Stimulated activated CD4-positive, alpha-beta T cell treated with anti-CD3 and anti-CD28 coated beads, Interleukin-2, amount 100 ng/mL, for 4 hours (primary cell): ENCODE data around the gene ETS2.

Experiments used
- DNase-seq: peaks from one replicate; pipeline ENCODE4 v3.0.0-alpha.2; 2020; ENCODE audit warnings: low read depth

Gene ETS2

DNA sequence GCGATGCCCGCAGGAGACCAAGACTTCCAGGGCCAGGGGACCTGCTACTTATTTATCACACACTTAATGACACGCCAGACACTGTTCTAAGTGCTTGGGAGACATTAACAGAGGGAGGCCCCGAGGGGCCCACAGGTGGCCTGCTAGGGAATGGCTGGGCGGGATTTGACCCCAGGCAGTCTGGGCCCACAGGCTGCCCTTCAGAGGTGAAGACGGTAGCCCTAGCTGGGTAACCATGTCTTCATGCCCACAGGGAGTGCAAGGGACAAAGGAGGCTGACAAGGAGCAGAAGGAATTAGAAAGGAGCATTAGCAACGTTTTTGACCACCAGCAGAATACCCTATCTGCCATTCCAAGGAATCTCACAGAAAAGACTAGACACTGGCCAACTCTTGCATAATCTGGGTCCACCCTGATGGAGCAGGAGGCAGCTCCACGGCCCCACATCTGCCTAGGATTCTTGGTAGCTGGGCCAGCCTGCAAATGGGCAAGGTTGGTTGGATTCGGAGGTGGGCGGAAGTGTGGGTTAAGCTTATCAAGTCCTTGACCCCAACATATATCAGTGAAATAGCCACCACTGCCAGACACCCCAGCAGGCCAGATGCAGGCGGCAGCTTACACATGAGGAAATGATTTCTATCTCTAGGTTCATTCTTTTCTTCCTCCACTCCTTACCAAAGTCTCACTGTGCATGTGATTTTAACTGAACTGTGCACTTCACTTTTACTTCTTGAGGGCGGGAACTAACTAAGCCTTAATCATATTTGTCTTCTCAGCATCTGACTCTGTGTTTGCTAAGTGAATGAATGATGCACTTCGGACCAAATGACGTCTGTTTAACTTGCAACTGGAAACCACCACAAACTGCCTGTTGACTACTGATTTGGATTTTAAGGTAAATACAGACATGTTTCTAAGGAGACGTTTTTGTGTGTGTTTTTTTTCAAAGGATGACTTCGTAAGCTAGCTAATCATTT lies 3.4 kb upstream of the ETS2 start:
- no peak for DNase-seq

DNA sequence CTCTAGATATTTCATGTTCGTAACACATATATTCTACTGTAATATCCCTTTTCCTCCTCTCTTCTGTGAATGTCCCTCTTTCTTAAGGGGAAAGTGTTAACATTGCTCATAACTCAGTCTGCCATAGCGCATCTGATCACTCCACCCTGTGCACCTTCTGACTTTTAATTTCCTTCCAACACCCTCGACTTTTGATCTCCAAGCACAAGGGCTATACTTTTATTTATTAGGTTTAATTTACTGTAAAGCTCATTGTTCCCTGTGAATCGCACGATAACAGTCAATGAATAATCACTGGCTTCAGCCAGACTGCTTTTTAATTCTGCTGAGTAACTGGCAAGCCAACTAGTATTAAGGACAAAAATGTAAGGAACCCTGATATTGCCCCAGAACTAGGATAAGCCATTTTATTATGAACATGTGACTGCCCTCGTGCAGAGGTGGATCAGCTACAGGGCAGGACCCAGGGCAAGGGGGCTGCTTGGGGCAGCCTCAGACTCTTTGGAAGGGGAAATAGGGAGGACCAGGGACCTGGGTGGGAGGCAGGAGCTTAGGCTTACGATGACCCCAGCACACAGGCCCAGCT lies 2.6 kb upstream of the ETS2 start:
- no peak for DNase-seq

DNA sequence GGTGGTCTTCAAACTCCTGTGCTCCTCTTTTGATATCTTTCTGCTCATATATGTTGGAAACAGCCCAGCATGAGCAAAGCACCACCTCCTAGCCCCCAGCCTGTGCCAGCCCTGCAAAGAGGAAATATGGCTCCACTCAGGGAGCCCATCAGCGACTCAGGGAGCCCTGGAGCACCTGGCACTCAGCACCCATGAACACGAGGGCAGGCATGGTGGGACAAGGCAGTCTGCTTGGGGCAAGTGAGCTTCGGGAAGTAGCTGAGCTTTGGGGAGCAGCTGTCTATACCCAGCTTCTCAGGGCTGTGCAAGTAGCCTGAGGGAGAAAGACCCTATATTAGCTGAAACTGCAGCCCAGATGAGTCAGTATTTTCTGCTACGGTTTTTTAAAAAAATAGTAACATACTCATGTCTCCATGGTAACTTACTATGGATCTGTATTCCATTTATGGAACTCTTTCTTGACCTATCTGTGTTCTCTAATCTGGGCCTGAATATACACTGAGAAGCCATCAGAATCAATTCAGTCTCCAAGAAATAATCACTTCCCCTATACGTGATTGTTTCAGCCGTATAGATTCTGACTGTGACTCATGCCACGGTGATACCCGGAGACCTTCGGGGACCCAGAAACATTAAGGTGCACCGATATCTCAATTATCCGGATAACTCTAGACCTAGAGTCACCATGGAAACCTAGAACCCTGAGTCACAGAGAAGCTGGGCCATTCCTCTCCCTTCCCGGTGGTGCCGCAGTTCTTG lies 1.5 kb upstream of the ETS2 start:
- no peak for DNase-seq

DNA sequence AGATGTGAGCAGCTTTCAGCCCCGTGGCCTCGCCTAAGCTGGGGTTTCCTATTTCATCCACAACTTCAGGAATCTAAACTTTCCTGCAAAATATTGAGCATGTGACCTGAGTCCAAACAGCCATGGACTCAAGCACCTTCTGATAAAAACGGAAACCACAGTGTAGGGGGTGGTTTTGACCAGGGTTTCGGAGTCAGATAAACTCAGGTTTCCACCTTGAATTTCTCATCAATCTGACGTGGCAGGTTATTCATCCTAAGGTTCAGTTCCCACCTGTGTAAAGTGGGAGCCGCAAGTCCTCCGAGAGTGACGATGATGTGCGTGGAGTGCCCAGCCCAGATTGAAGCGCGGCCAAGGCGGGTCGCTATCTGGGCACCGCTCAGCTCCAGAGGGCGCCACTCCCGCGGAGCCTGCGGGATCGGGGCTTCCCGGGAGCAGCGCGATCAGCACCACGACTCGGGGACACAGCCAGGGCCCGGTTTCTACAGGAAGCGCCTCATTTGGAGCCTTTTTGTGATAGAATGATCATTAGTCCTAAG lies 871 bp upstream of the ETS2 start:
- DNase-seq = no peak

DNA sequence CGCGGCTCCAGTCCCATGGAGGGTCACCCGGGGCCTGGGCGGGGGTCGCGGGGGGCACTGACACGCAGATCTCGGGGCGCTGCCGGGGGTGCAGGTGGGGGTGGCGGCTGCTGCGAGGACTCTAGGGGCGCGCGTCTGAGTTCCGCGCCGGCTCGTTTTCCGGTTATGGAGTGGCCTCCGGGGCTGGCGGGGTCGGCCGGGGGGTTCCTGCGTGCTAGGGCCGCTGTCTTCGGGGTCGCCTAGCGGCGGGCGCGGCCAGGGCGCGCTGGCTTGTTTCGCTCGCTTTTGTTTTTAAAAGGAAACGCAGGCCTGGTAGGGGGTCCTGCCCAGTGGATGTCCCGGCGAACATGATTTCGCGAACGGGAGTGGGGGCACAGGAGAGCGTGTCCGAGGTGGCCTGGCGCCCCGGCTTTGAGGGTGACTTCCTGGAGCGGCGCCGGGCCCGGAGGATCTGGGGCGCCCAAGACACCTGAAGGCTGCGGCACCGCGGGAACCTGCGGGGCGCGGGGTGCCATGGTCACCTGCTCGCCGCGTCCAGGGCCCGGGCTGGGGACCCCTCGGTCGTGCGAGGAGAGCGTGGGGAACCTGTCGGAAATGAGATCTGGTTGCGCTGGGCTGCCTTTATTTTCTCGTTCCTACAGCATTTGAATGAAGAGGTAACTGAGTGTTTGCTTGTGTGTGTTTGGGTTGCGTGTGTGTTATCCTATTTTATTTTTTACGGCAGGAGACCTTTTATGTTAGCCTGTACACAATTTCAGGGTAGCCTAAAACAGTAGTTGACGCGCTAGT lies 618 bp downstream of the ETS2 start:
- no peak for DNase-seq

DNA sequence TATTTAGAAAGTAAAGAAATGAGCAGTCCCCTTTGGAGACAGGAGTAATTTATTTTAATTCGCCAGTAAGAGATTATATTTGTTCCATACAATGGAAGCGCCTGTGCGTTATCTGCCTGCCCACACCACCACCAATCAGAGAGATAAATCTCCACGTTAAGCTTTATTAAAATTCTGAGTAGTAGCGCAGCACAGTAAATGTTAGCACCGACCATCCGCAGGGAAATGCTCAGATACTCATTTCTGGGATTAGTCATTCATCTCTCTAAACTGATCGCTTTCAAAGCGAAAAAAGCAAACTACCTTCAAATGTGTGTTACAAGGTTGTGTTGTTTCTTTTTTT lies 1.2 kb downstream of the ETS2 start:
- no peak for DNase-seq

DNA sequence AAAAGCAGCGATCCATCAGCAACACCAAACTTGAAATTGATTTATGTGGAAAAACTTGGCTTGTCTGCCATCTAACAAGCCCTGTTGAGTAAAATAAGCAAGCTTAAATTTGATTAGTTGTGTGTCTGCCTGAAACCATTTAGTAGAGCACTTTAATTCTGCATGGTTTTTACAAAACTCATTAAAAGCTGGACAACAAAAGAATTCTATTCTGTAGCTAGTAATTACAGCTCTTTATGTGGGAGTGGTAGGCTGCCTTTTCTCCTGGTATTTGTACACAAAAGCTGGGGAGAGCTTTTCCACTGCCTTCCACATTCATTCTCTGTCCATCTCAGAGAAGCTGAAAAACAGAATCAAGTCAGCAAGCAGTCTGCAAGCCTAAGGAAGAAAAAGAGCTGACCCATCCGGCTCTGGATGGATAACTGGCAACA lies 1.7 kb downstream of the ETS2 start:
- DNase-seq = no peak

DNA sequence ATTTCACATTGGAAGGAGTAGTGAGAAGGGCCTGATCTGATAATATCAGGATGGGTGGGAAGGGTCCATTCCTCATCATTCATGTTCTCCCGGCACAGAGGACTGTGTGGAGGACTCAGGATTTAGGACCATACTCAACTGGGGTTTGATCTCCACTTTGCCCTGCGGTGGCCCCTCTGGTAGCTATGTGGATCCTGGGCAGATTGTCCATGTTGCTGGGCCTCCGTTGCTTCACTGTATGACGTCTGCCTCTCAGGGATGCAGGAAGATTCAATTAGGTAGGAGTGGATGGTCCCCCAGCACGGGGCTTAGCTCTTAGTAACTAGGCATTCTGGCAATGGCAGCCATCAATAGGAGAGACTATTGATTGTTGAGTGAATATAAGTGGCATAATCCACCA lies 2.3 kb downstream of the ETS2 start:
- no peak for DNase-seq

DNA sequence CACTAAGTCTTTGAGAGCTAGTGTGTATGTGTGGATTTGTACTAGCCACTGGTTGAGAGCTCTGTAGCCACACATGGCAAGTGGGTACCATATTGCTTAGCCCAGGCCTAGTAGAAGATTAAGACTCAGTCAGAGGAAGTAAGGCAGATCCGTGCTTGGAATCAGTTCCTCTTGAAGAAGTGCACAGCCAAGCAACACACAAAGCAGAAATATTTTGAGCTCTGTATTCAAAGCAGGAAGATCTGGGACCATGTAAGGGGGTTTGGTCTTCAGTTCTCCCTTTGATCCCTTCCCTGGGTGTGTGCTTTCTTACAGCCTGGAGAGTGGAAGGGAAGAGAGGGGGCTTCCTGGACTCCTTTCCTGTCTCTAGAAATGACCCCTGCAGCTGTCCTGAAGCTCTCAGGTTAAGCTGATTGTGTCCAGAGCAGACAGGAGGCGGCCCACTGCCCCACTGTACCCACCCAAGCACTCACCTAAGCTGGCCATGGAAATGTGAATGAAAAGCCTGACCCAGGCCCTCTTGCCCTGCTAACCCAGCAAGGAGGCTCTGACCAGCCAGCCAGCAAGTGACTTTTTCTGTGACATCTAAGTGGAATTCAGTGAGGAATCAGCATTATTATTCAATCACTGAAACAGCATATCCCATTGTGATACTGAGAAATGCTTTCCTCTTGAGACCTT lies 3.6 kb downstream of the ETS2 start:
- DNase-seq = no peak

DNA sequence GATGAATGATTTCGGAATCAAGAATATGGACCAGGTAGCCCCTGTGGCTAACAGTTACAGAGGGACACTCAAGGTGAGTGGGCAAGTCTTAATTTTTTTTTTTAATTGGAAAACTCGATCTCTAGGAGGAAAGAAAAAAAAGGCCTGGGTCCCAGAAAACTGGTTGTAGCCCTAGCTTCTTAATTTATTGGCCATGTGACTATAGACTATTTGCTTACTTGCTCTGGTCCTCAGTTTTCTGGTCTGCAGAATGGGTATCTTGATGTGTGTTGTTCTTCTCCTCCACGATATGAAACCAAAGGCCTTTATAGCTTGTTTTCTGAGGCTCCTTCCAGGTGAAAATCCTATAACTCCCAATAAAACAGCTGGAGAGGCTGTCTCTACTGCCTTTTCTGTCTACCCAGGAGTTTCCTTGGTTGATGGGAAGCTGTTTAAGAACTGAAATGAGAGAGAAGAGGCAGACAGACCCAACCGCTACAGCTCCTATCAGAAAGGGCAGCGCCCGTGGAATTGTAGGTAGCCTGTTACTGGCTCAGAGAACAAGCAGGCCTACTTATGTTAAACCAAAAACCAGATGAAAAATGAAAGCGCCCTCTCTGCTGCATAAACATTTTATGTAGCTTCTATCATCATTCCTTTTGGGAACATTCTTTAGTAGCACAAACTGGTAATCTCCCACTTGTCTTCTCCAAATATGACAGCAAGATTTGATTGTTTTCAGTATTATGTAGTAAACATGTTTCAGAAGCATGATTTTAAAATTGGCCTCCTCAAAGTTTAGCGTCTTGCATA lies 4.5 kb downstream of the ETS2 start:
- no peak for DNase-seq

DNA sequence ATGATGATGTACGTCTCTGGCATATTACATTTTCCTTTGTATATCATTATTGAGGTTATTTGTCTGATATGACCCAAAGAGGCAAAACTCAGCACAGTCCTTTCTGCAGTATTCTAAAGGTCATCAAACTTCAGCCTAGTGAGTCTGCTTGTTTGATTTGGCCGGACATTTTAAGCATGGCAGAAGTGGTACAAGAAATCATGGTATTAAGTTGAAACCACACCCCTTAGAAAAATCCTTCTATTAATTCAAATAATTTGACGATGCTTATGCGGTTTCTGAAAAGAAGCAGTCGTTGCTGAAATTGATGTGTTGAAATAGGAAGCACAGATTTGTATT lies 5.1 kb downstream of the ETS2 start:
- DNase-seq = no peak

DNA sequence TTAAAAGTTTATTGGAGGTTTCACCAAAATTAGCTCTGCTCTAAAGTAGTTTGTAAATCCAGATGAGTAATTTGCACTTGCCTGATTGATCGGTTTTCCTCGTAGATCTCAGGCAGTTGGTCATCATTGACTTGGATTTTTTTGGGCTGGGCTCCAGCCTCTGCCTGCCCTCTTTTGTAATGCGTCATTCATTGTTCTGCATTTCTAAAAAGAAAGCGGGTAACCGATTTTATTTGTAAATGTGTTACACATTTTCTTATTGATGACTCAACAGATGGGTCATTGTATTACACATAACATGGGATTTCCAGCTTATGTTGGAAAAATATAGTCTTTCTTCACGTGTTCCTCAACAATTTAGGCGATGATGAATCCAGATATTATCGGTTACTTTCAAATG lies 5.5 kb downstream of the ETS2 start:
- no peak for DNase-seq

DNA sequence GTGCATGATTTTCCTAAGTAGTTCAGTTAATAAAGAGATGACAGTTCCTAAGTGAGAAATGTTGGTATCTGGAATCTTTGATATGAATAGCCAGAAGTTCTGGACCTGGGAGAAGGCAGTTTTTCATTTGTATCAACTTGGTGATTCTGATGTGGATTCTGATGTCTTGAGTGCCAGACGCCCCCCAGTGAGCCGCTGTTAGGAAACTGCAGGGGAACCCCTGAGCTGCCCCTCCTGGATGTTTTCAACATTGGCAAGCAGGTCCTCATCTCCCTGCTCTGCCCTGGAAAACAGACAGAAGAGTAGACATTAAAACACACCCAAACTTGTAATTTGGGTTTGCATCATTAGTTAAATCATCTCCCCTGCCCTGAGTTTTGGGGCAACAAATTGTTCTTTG lies 7.4 kb downstream of the ETS2 start:
- no peak for DNase-seq

DNA sequence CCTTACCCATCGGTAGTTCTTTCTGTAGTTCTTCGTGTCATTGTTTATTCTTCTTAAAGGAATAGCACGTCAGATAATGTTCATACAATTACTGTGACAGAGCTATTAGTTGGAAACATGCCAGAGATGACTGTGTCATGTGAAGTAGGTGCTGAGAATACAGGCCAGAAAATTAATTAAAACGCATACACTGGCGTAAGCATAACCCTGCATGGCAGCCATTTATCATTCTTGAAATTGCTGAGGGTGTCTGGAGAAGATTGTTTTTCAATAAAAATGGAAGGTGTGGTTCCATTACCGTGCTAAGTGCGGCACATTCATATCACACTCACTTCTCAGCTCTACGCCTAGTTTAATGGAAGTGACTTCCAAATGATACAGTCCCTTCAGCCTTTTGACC lies 7.8 kb downstream of the ETS2 start:
- DNase-seq = no peak

DNA sequence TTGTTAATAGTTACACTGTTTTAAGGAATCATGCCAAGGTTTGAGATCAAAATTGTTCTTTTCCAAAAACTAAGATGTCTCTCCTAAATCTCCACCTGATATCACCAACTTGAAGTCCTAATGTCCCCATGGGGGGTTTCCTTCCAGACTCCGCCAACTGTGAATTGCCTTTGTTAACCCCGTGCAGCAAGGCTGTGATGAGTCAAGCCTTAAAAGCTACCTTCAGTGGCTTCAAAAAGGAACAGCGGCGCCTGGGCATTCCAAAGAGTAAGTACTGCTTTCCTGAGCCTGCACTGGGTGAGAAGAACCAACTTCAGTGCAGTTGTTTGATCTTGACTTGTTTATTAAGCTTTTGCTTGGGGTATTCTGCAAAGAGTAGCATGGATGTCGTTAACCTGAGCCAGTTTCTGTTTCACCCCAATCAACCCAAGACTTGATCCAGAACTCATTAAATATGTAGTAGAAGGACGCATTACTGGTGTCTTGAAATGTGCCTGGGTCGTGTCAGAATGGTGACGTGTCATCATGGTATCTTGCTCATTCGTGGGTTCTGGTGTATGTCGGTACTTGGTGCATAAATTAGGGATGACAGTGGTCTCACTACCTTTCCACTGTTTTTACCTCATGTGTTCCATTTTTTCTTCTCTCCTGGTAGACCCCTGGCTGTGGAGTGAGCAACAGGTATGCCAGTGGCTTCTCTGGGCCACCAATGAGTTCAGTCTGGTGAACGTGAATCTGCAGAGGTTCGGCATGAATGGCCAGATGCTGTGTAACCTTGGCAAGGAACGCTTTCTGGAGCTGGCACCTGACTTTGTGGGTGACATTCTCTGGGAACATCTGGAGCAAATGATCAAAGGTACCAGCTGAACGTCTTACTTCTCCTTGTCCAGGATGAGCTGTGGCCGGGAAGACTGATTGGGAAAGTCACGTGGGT lies 8.7 kb downstream of the ETS2 start:
- no peak for DNase-seq

DNA sequence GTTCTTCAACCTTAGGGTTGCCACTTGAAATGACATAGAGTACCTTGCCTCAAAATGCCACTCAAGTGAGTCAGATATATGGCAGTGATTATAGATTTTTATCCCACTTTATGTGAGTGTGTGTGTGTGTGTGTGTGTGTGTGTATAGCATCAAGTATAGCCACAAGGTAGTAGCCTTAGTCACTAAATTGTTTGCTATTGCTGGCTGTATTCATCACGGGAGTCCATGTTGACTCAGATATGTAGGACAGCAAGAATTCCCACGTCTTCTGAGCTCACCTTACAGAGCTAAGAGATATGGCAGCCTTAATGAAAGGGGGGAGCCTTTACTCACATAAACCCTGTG lies 9.3 kb downstream of the ETS2 start:
- no peak for DNase-seq

DNA sequence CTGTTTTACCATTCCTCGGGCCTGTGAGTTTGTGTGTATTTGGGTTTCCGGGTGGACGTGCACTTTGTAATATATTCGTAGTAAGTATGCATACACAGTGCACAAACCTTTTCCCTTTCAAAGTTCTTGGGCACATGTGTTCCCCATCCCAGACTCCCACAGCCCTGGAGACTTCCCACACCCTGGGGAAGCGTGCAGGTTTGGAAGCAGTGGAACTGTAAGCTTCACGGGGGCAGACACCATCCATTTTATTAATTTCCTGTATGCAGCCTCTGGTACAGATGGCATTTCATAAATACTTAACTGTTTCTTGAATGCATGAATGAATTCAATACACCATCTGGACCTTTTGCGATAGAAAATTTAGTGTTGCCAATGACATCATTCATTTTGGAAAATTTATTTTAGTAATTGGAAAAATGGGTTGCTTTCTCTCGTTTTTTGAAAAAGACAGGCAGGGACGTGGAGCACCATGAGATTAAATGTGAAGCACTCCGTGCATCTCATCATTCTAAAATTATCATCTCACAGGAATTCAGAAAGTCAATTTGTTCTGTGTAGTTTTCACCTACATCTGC lies 10.8 kb downstream of the ETS2 start:
- no peak for DNase-seq

DNA sequence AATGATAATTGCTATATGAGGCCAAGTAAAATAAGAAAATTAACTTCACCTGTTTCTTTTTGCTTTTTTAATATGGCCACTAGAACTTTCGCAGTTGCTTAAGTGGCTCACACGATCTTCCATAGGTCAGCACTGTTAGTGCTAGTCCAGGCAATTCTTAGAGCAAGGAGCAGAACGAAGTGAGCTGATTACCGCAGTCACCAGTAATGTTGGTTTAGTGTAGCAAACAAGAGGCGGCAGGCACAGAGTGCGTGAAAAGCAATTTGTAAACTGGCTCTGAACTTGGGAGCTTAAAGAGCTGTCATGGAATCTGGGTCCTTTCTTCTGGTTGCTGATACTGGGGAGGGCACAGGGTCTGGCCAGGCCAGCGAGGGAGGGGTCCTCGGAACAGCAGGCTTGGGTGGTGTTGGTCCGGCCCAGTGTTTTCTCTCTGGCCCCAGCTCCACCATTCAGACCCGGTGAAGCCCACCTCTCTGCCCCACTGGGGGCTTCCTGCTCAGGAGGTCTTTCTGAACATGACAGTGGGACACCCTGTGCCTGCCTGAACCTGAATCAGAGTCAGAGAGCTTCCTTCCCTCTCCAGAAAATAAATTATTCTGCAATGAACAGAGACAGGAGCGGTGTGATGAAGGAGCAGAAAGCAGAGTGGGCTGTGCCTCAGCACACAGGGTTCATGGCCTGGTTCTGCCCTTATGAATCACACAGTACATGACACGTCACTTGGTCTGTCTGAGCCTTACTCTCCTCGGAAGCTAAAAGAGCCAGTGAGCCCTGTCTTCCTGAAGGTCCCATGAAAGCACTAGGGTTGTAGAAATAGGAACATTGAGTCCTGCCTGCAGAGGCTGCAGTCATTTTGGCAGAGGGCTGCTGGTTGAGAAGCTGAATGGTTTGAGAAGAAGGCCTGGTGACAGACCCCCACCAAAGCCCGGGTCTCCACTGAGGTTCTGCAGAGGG lies 11.9 kb downstream of the ETS2 start:
- DNase-seq = no peak
